Measurements from ENCODE around the gene CFAP45. TPM values are rescaled to one million over a fixed set of nuclear protein-coding genes. Genes with fewer than 3 reads are reported as not detected.

CFAP45 gene
- polyA plus RNA-seq, 3 donors, result 0.33 to 1.1 TPM; not detected in 1

DNA sequence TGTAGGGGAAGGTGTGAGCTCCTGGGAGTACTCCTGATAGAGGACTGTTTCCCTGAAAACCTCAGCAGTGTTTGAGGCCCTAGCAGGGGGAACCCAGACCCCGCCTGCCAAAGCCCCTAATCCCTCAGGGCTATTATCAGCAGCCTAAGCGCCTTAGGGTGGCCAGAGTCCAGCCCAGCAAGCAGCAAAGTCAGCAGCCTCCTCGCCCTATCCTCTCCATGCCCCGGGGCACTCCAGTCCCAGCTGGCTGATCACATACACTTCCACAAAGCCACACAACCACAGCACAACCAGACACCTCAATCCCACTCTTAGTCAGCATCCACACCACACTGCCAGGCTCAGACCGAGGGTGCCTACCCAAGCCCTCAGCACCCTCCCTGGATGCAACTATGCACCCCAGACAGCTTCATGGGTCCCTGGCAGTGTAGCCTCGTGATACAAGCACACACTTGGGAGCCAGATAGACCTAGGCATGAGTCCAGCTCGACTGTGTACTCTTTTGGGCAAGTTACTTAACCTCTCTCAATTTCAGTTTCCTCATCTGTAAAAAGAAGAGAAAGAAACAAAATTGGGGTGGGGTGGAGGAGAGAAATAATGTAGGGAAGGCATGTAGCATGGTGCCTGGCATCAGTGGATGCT lies 38.4 kb upstream of the CFAP45 start:
- H3K27ac ChIP-seq (ENCODE audit: low read depth, low read length), result no peak overlapping the region
- WGBS, 3 donors, result 49 to 71% (median 69%) methylated on average over 7 of the region's 7 CpGs

DNA sequence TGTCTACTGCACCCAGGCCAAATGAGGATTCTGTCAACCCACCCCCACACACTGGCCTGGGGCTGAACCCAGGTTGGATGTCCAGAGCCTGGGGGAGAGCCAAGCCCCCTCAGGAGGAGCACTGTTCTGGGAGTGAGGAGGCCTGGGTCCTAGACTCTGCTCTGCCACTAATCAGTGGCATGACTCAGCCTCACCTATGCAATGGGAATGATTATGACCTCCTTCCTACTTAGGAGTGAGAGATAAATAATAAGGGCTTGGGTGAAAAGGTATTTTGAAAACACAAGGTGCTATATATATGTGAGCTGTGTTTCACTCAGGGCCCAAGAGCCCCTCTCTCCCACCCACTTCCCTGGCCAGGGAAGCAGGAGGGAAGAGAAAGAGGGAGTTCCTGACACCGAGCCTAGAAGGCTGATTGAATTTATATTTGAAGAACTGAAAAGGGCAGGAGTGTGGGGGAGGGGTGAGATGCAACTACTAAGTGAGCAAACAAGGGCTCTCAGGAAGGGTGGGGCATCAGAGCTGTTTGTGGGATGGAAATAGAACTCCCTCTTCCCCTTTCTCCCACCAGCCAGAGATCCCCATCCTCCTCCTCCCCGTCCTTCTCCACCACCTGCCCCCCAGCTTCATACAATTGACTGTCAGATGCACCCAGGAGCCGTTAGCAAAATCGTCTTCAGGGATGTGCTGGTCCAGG lies 37.2 kb upstream of the CFAP45 start:
- WGBS, 3 donors, result 33 to 48% (median 38%) methylated on average over 4 of the region's 4 CpGs
- H3K27ac ChIP-seq (ENCODE audit: low read depth, low read length), result no peak overlapping the region

DNA sequence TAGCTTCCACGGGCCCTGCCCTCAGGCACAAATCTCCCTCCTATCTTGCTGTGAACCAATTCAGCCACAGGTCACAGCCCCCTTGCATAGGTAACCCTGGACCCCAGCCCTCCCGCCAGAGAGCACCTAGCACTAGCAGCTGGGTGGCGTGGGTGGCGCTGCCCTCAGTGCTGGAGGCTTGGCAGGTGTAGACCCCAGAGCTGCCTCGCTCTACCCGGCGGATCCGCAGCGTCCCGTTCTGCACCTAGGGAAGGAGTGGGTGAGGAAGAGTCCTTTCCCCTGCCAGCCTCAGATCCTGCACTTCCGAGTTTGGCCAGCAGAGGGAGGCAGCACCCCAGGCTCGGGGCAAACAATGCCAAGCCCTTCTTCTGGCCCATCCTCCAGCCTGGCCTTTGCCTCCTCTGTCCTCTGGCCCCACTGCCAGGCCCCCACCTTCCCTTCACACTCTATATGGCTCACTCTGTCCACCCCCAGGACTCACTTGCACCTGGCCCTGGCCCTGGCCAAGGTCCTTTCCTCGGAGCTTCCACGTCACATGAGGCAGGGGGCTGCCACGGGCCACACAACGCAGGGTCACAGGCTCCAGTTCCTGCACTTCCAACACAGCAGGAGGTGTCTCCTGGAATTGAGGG lies 36.4 kb upstream of the CFAP45 start:
- 28 to 35% (median 33%) methylated on average over 16 of the region's 16 CpGs for WGBS, 3 donors

DNA sequence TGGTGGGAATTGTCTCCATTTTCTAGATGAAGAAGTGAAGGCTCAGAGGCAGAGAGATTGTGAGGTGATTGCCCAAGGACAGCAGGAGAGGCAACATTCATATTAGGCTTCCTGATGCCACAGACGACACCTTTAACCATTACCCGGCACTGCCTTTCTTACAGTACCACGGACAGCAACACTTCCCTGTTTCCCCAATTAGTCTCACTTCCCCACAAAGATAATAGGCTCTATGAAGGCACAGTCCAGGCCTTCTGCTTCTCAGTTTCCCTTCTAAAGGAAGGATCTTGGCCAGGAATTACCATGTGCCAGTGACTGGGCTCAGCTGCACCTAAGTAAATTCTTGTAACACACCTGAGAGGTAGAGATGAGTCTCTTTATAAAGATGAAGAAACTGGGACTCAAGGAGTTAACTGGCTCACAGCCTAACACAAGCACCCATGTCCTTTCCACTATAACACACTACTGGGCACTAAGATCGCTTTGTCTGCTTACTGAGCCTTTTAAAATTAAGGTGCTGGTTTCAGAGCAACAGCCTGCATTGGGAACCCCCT lies 35.8 kb upstream of the CFAP45 start:
- H3K27ac ChIP-seq (ENCODE audit: low read depth, low read length), result no peak overlapping the region
- WGBS, 3 donors, result 52 to 85% (median 58%) methylated on average over 4 of the region's 4 CpGs

More for the DNA sequence above, 36.4 kb upstream of the CFAP45 start:
- H3K27ac ChIP-seq (ENCODE audit: low read depth, low read length), result no peak overlapping the region

DNA sequence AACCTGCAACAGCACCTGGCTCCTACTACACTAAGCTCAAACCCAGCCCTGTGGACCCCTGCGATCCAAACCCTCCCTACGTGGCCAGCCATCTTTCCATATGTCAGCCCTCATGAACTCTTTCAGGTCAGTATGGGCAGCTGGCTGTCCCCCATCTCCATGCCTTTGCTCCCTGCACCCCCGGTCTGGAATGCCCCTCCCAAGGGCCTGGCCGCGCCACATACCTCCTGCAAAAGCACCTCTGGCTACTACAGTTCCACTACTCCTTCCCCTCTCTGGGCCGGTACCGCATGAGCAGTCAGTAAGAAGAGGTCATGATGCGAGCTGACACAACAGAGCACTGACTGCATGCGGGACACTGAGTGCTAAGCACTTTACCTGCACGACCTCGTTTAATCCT lies 35.3 kb upstream of the CFAP45 start:
- WGBS, 3 donors, result 92 to 93% (median 93%) methylated on average over 11 of the region's 11 CpGs
- H3K27ac ChIP-seq (ENCODE audit: low read depth, low read length), result no peak overlapping the region

DNA sequence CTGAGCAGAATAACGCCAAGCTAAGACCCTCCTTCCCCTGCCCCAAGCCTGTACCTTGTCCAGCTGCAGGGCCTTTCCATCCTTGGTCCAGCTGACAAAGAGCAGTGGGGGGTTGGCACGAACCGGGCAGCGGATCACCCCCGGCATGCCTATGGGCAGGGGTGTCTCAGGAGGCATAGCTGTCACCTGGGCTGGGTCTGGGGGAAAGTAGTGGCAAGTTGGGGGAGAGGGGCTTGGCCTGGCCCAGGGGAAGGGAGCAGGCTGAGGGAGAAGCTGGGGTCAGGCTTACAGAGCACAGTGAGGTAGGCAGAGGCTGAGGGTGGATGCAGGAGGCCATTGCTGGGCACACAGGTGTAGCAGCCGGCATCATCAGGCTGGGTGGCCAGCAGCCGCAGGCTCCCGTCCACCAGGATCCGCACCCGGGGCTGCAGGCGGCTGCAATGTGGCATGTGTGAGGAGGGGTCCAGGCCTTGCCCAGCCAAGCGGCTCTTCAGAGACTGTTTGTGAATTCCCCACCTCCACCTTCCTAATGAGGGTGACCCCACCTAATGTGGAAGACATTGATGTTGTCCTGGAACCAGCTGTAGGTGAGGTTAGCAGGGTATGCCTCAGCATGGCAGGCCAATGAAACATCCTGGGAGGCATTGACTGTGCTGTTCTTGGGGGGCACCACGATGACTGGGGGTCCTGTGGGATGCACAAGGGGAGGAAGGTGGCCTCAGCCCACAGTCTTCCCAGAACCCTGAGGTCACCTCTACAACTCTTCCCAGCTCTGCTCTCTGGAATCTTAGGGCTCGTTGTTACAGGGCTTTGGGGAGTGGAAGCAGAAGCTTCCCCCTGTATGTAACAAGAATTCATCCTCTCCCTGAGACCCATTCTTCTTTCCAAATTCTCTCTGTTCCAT lies 34.4 kb upstream of the CFAP45 start:
- 90 to 92% (median 92%) methylated on average over 13 to 14 of the region's 14 CpGs for WGBS, 3 donors
- H3K27ac ChIP-seq (ENCODE audit: low read depth, low read length), result no peak overlapping the region

DNA sequence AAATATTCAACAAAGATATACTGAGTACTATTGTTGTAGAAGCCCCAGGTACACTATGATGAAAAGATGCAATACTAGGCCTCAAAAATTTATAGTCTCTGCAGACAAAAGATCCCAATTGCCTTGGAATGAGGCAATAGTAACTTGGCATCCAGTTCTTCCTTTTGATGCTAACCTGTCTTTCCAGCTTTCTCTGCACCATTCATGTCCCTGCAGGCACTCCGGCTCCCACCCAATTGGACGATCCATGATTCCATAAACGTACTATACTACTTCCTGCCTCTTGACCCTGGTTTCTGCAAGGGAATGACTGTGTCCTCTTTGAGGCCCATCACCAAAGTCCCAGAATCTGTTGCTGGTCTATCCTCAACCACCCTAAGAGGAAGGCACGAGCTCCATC lies 33.4 kb upstream of the CFAP45 start:
- WGBS, 3 donors, result 85 to 89% (median 89%) methylated on average over 4 of the region's 4 CpGs
- H3K27ac ChIP-seq (ENCODE audit: low read depth, low read length), result no peak overlapping the region

DNA sequence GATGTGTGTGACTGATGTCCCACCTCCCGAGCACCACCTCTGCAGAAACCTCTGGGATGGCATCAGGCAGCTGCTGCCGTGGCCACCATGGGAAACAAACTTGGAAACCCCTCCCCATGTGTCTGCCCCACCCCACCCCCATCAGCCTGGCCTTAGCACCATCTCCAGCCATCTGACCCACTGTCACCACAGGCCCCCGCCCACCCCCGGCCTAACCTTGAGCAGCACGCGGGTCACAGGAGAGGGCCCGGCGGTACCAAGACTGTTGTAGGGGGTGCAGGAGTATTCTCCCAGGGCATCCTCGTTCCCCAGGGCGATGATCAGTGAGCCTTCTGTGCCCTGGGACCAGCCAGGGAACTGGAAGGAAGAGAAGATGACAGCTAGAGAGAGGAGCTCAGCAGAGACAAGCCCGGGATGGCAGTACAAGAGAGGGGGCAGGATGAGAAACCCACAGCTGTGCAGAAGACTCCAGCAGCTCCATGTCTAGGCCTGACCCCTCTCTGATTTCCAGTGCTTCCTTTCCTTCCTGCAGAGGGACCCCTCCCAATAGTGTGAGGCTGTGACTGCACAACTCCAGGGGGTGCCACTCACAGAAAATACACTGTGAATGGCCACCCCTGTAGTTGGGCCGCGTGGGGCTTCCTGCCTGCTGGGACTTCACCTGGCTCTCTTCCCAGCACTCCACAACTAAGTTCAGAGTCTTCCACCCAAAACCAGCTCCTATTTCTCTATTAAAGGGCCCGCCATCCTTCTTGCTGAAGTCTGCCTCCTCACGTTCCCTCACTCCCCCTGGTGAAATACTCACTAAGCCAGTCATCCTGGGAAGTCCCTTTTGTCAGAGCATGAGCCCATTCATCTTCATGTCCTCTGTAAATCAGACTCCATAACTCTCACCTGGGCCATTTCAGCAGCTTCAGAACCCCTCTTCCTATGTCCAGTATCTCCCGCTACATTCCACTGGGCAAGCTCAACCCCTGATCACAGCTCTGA lies 32.6 kb upstream of the CFAP45 start:
- WGBS, 3 donors, result 71 to 78% (median 76%) methylated on average over 16 of the region's 16 CpGs
- H3K27ac ChIP-seq (ENCODE audit: low read depth, low read length), result no peak overlapping the region

DNA sequence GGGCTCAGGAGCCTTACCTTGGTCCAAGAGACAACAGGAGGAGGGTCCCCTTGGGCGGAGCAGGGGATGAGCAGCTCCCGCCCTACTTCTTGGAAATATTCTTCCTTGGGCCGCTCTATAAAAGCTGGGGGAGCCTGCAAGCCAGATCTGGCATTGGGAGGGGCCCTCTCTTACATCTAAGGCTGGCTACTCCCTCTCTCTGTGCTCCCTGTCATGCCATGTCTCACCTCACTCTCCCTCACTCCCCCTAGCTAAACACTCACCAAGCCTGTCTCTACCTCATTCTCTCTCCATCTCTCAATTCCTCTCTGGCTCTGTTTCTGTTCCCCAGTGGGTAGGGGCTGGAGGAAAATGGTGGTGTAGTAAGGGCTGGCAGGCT lies 31.8 kb upstream of the CFAP45 start:
- WGBS, 3 donors, result 85 to 91% (median 89%) methylated on average over 2 to 3 of the region's 3 CpGs
- no peak overlapping the region for H3K27ac ChIP-seq (ENCODE audit: low read depth, low read length)

DNA sequence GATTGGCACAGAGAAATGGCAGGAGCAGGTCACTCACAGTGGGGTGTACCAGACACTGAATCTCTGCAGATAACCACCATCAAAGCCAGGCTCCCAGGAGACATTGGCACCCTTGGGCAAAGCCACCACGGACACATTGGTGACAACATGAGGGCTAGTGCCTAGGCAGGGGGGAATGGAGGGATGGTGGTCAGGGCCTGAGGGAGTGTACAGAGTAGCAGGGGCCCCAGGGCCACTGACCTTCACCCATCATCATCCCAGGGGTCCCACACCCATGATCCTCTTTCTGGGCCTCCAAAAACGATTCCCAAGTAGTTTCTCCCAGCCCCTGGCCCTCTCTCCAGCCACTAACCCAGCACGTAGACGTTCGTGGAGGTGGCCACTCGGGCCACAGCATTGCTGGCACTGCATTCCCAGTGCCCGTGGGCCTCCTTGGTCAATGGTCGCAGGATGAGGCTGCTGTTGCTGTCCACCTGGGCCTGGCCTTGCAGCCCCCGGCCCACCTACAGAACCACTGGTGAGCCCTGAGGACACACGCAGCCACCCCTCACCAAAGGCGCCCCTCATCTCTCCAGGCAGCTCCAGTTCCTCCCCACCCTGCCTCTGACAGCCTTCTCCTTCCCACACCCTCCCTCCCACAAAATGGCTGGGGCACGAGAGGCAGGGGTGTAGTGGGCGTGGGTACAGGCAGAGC lies 31.3 kb upstream of the CFAP45 start:
- H3K27ac ChIP-seq (ENCODE audit: low read depth, low read length), result no peak overlapping the region
- WGBS, 3 donors, result 90 to 91% (median 90%) methylated on average over 13 of the region's 13 CpGs

DNA sequence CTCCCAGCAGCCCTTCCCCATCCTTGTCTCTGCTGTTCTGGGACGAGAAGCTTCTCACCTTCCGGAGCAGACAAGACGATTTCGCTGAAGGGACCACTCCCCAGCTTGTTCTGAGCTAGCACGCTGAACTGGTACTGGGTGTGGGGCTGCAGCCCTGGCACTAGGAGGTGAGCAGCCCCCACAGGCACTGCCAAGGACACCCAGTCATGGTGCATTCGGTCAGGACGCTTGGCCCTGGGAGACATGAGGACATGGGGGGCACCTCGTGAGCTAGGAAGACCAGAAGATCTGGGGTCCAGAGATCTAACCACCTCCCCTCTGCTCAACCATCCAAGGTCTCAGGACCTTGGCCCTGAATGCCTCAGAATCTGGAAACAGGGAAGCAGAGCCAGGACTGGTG lies 30.7 kb upstream of the CFAP45 start:
- 90 to 97% (median 93%) methylated on average over 8 of the region's 8 CpGs for WGBS, 3 donors
- H3K27ac ChIP-seq (ENCODE audit: low read depth, low read length), result no peak overlapping the region

DNA sequence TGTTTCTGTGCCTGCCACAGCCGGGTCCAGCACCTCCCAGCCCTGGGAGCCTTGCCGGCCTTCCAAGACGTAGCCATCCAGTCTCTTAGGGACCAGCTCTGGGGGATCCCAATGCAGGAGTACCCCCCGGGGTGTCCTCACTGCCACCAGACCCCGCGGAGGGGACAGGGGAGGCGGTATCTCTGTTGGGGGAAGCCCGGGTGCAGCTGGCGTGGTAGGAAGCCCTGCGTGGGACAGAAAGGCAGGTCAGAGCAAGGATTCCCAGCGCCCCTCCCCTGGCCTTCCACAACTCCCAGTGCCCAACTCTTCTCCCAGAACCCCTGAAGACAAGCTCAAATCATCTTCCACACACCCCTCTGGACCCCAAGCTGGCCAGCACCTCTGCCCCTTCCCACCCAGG lies 30.3 kb upstream of the CFAP45 start:
- WGBS, 3 donors, result 91 to 95% (median 92%) methylated on average over 10 to 11 of the region's 11 CpGs
- H3K27ac ChIP-seq (ENCODE audit: low read depth, low read length), result no peak overlapping the region

DNA sequence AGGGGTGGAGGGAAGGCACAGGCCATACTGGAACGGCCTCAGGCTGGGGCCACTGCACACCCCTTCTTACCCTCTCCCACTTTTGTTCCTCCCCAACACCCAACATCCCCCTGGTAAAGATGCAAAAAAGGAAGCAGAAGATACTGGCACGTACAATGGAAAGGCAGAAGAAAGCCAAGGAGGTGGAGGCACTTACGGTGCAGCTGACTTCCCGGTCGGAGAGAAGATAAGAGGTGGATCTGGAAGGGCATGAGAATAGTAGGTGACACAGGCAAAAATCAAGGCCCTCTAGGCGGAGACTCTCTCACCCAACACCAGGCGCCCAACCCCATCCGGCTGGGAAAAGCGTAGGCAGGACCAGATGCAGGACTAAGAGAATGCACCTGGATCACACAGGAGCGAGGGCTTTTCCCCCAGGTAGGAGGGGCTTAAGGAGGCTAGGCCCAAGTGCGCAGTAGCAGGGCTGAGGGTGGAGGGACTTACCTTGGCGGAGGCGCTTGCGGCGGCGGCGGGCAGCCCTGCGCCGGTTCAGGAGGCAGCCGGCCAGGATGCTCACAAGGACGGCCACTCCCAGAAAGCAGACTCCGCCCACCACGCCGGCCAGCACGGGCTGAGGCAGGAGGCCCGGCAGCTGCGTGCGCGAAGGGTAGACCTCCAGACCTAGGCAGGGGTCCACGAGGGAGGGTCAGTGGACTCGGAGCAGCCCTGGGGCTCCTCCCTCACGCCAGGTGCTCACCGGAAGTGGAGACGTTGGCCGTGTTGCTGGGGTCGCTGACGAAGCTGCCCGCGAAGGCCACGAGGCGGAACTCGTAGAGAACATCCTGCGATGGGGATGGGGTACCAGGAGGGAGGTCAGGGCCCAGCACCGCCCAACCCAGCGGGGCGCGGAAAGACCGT lies 29.4 kb upstream of the CFAP45 start:
- 61 to 85% (median 78%) methylated on average over 46 to 48 of the region's 48 CpGs for WGBS, 3 donors
- no peak overlapping the region for H3K27ac ChIP-seq (ENCODE audit: low read depth, low read length)

DNA sequence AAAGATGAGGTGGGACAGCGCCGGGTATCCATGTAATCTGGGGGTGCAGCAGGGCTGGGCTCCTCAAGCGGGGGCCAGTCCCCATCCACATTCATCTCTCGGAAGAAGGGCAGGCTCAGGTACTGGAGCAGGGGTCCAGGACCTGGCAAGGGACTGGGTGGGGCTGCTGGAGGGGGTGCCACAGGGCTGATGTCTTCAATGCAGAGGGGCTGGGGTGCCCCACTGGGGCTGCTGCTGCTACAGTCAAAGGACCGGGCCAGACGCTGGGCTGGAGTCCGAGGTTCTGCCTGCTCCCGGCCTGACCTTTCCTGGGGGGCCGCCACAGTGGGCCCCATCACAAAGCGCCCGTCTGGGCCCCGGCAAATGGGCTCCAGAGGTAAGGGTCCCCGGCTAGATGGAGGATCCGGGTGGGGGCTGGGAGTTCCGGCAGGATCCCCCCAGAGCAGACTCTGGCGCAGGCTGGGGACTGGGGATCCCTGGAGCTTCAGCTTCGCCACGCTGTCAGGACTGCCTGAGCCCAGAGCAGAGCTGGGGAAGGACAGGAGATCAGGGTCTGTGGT lies 28.6 kb upstream of the CFAP45 start:
- 87 to 96% (median 94%) methylated on average over 17 to 18 of the region's 18 CpGs for WGBS, 3 donors
- no peak overlapping the region for H3K27ac ChIP-seq (ENCODE audit: low read depth, low read length)

DNA sequence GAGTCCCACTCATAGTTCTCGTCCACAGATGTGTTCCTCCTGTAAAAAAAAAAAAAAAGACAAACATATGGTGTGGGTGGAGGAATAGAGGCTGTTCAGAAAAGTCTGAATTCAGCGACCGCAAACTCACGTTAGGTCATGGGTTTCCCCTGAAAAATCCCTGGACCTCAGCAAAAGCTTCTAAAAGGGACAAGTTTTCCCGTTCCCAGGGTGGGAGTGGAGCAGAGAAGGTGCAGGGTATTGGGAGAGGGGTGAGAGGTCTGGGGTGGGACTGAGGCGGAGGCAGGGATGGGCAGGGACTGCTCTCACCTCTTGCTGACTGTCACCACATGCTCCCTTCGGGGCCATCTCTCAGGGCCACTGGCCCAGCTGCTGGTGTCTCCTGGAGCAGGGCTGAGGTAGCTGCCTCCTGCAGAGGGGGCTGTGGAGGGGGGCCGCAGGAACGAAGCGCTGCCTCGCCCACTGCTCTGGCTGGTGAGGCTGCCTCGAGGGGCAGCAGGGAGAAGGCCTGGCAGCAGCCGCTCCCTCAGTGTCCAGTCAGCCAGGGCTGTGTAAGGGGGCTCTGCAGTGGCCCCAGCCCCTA lies 28.0 kb upstream of the CFAP45 start:
- no peak overlapping the region for H3K27ac ChIP-seq (ENCODE audit: low read depth, low read length)
- 74 to 83% (median 82%) methylated on average over 12 to 13 of the region's 13 CpGs for WGBS, 3 donors
